ENCODE results near the gene OR6C65.

GRCh38 chr12:55407866-55408265 lies 7.5 kb downstream of the OR6C65 start:
- no peak for TF ChIP-seq CTCF (IDR thresholded peaks at IDR 0.05)
- TF ChIP-seq POLR2AphosphoS5 (IDR thresholded peaks at IDR 0.05) = no peak
- no peak for TF ChIP-seq POLR2A (IDR thresholded peaks at IDR 0.05)
